ENCODE data around the gene VWC2L.

GRCh38 chr2:214471382-214471781, 60.5 kb downstream of the VWC2L start:
- TF ChIP-seq CTCF (IDR thresholded peaks at IDR 0.05; ENCODE audit: control extremely low read depth in 1 of 3, insufficient read depth in 1 of 3, low read depth in 1 of 3, low read length in 3 of 3) (no peak), RAD21 (IDR thresholded peaks at IDR 0.05 in 1 of 2, conservative IDR thresholded peaks at IDR 0.05 in 1 of 2; ENCODE audit: low read depth in 2 of 2, low read length in 2 of 2) (no peak), POLR2AphosphoS5 (IDR thresholded peaks at IDR 0.05; ENCODE audit: low read depth, low read length) (no peak), RNF2 (IDR thresholded peaks at IDR 0.05; ENCODE audit: borderline replicate concordance, low read depth, low read length, missing control alignments, poor library complexity, severe bottlenecking) (no peak), POLR2A (IDR thresholded peaks at IDR 0.05; ENCODE audit: control extremely low read depth in 1 of 2, low read depth in 2 of 2, low read length in 2 of 2) (no peak), YY1 (IDR thresholded peaks at IDR 0.05; ENCODE audit: low read depth, low read length) (no peak), JUND (IDR thresholded peaks at IDR 0.05; ENCODE audit: low read length) (no peak), KDM1A (IDR thresholded peaks at IDR 0.05; ENCODE audit: borderline replicate concordance, low read length) (no peak), CEBPB (IDR thresholded peaks at IDR 0.05; ENCODE audit: low read depth, low read length) (no peak), ATF3 (IDR thresholded peaks at IDR 0.05; ENCODE audit: insufficient read depth, low read depth, low read length) (no peak), KDM5A (IDR thresholded peaks at IDR 0.05; ENCODE audit: low read length) (no peak), EZH2 (IDR thresholded peaks at IDR 0.05; ENCODE audit: low read depth, low read length, severe bottlenecking) (no peak), TEAD4 (IDR thresholded peaks at IDR 0.05; ENCODE audit: low read depth, low read length) (no peak)

All from H1 (cell line).